OCI-LY1 (cell line): Measurements from ENCODE around the gene MYOM1.

Experiments used
- CTCF ChIP-seq: fragments of 200-600 bp; sonication (generic), shearing (Covaris generic); IDR thresholded peaks from 2 replicates; pipeline ENCODE4 v1.5.1; 2017; ENCODE audit warnings: mild to moderate bottlenecking, antibody characterized with exemption, low read length, moderate library complexity, mixed read lengths
- EZH2 ChIP-seq: fragments of 200-600 bp; sonication (generic), shearing (Covaris generic); IDR thresholded peaks from 2 replicates; pipeline ENCODE4 v1.8.0; 2017; ENCODE audit warnings: borderline replicate concordance, mixed run types, mild to moderate bottlenecking, antibody characterized with exemption, low read length, moderate library complexity, mixed read lengths

- TF ChIP-seq CTCF (no peak), EZH2 (no peak)
Measured at GRCh38 chr18:3140342-3140741, 79.4 kb downstream of the MYOM1 start.
